Epithelial cell of prostate (primary cell): ENCODE results near the gene MATN1.

Experiments
- DNase-seq: peaks from one replicate; pipeline ENCODE4 v3.0.0-alpha.2; 2011; ENCODE audit warnings: low read depth, low spot score
- H3K27ac ChIP-seq: fragments of 450-650 bp; 2 replicates; pipeline ENCODE4 v1.5.1; 2017; ENCODE audit warnings: mild to moderate bottlenecking

Gene MATN1

GRCh38 chr1:30705698-30706097 lies 17.7 kb downstream of the MATN1 start:
- no peak for DNase-seq
- H3K27ac ChIP-seq = no peak overlapping the region

GRCh38 chr1:30704765-30705509 lies 18.4 kb downstream of the MATN1 start:
- no peak for DNase-seq
- H3K27ac ChIP-seq = no peak overlapping the region

- no peak for DNase-seq
- no peak overlapping the region for H3K27ac ChIP-seq
These were observed 19.1 kb downstream of the MATN1 start for GRCh38 chr1:30704271-30704670.

- H3K27ac ChIP-seq = no peak overlapping the region
- no peak for DNase-seq
These were observed 20.6 kb downstream of the MATN1 start for GRCh38 chr1:30702823-30703222.

GRCh38 chr1:30701258-30701633 lies 22.1 kb downstream of the MATN1 start:
- H3K27ac ChIP-seq = peak overlapping the region; percentile 68
- DNase-seq = no peak

GRCh38 chr1:30700528-30701257 lies 22.7 kb downstream of the MATN1 start:
- DNase-seq = no peak
- peak overlapping the region; percentile 68 for H3K27ac ChIP-seq

GRCh38 chr1:30699762-30700161 lies 23.6 kb downstream of the MATN1 start:
- no peak overlapping the region for H3K27ac ChIP-seq
- no peak for DNase-seq

GRCh38 chr1:30698401-30698981 lies 24.9 kb downstream of the MATN1 start:
- DNase-seq = no peak
- no peak overlapping the region for H3K27ac ChIP-seq

- no peak for DNase-seq
These were observed 25.6 kb downstream of the MATN1 start for GRCh38 chr1:30697571-30698376.

GRCh38 chr1:30696831-30697230 lies 26.6 kb downstream of the MATN1 start:
- no peak overlapping the region for H3K27ac ChIP-seq
- DNase-seq = no peak

More at GRCh38 chr1:30697571-30698376, 25.6 kb downstream of the MATN1 start:
- no peak overlapping the region for H3K27ac ChIP-seq

GRCh38 chr1:30695439-30695841 lies 27.9 kb downstream of the MATN1 start:
- no peak for DNase-seq
- no peak overlapping the region for H3K27ac ChIP-seq

- DNase-seq = no peak
- H3K27ac ChIP-seq = no peak overlapping the region
These were observed 28.9 kb downstream of the MATN1 start for GRCh38 chr1:30694280-30695175.

- no peak for DNase-seq
- no peak overlapping the region for H3K27ac ChIP-seq
These were observed 29.6 kb downstream of the MATN1 start for GRCh38 chr1:30693822-30694221.

GRCh38 chr1:30693366-30693765 lies 30.0 kb downstream of the MATN1 start:
- H3K27ac ChIP-seq = no peak overlapping the region
- DNase-seq = no peak

- no peak overlapping the region for H3K27ac ChIP-seq
- no peak for DNase-seq
These were observed 30.5 kb downstream of the MATN1 start for GRCh38 chr1:30692948-30693301.

GRCh38 chr1:30692201-30692947 lies 31.0 kb downstream of the MATN1 start:
- no peak for DNase-seq
- no peak overlapping the region for H3K27ac ChIP-seq

GRCh38 chr1:30691480-30691879 lies 31.9 kb downstream of the MATN1 start:
- no peak for DNase-seq
- no peak overlapping the region for H3K27ac ChIP-seq

GRCh38 chr1:30689901-30690645 lies 33.3 kb downstream of the MATN1 start:
- DNase-seq = no peak
- H3K27ac ChIP-seq = no peak overlapping the region
